ENCODE measurements around the gene INO80E.
"Not testable (repeated sequence)": the region's sequence is repeated elsewhere in the genome, so short reads cannot be mapped to it uniquely, and the experiment has no call there.

The INO80E gene

GRCh38 chr16:29995911-29996765 is at the start of gene INO80E:
Gene INO80E, plus strand, starts transcription at chr16:29996241. Its CDS starts 70 bp downstream, at chr16:29996311.
- peak; percentile 93 for DNase-seq (ENCODE audit: low read depth)

- no peak for DNase-seq (ENCODE audit: low read depth)
Observed at GRCh38 chr16:29947897-29948296, 48.1 kb upstream of the INO80E start.

DNA sequence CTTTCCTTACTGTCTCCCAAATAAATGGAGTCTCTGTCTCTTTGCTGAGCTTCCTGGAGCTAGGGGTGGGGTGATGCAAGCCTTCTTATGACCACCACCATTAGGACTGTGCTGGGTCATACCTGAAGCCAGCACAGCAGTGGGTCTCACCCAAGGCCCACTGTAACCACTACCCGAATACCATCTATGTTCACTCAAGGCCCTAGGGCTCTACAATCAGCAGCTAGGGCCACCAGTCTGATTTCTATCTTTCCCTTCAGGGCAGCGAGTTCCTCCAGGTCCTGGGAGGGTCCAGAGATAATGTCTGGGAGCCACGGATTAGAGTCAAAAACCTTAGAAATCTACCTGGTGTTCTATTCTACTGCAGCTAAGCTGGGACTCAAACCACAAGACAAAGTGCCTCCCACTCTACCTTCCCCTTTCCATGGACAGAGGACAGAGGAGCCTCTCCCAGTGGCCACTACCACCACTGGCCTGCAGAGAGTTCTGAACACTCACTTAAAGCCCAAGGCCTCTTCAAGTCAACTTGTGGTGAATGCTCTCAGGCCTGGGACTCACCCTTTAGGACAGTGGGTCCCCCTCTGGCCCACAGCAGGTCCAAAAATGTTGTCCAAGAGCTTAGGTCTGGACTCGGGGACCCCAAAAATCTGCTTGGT is 45.1 kb upstream of the INO80E start:
- DNase-seq (ENCODE audit: low read depth), result no peak

- no peak for DNase-seq (ENCODE audit: low read depth)
Observed at GRCh38 chr16:29951625-29952365, 44.2 kb upstream of the INO80E start.

DNA sequence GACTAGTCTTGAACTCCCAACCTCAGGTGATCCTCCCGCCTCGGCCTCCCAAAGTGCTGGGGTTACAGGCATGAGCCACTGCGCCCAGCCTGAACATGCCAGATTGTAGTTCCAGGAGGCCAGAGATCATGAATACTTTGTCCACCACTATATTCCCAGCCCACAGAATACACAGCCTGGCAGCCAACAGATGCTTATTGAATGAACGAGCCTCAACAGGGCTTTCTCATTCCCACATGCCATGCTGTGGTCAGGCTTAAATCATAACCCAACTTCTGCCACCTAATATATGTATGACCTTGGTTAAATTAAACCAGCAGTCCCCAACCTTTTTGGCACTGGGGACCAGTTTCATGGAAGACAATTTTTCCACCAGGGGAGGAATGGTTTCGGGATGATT is 37.3 kb upstream of the INO80E start:
- no peak for DNase-seq (ENCODE audit: low read depth)

DNA sequence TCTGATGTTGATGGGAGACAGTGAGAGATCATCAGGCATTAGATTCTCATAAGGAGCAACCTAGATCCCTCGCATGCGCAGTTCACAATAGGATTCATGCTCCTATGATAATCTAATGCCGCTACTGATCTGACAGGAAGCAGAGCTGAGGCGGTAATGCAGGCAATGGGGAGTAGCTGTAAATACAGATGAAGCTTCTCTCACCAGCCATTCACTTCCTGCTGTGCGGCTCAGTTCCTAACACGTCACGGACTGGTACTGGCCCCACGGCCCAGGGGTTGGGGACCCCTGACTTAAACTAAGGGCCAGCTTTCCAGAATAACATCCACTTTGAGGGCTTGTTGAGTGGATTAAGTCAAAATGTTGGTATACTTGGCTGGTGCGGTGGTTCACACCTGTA is 36.7 kb upstream of the INO80E start:
- DNase-seq (ENCODE audit: low read depth), result no peak

DNA sequence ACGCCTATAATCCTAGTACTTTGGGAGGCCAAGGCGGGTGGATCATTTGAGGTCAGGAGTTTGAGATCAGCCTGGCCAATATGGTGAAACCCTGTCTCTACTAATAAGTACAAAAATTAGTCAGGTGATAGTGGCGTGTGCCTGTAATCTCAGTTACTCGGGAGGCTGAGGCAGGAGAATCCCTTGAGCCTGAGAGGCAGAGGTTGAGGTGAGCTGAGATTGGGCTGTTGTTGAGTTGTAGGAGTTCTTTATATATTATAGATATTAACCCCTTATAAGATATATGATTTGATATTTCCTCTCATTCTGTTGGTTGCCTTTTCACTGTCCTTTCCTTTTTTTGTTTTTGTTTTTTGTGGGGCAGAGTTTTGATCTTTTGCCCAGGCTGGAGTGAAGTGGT is 36.2 kb upstream of the INO80E start:
- not testable (repeated sequence) for DNase-seq (ENCODE audit: low read depth)

GRCh38 chr16:29961127-29961478 is 34.9 kb upstream of the INO80E start:
- DNase-seq (ENCODE audit: low read depth), result no peak

GRCh38 chr16:29961479-29962343 is 34.3 kb upstream of the INO80E start, which contains the start of gene TMEM219:
Gene TMEM219, plus strand, starts transcription at chr16:29962079. Its CDS starts 1,065 bp downstream, at chr16:29963144.
- peak; percentile 78 for DNase-seq (ENCODE audit: low read depth)

DNA sequence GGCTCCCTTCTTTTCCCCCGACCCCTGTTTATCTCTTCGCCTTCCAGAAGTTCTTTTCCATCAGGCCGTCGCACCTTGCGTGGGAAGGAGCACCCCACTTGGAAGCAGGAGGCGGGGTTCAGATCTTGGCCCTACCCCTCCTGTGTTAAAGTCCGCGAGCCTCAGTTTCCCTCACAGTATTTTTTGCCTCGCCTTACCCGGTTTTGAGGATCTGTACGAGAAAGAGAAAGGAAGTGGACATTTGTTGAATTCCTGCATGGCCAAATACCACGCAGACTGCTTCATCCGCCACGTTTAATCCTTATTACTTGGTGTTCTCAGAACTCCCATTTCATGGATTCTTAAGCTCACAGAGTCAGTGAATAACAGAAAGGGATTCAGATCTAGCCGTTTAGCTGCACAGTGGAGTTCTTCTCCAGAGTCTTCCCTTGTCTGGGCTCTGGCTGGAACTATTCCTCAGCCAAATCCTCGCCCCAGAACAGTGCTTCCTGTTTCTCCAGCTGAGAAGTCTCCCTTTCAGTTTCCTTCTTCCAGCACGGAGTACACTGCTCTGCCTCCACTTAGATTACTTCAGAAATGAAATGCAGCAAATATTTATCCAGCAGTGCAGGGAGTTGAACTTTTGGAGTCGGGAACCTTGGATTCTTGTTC is 33.6 kb upstream of the INO80E start:
- peak; percentile 56 for DNase-seq (ENCODE audit: low read depth)

GRCh38 chr16:29963021-29963743 is 32.9 kb upstream of the INO80E start:
- DNase-seq (ENCODE audit: low read depth), result no peak

GRCh38 chr16:29968205-29968604 is 27.8 kb upstream of the INO80E start:
- no peak for DNase-seq (ENCODE audit: low read depth)

DNA sequence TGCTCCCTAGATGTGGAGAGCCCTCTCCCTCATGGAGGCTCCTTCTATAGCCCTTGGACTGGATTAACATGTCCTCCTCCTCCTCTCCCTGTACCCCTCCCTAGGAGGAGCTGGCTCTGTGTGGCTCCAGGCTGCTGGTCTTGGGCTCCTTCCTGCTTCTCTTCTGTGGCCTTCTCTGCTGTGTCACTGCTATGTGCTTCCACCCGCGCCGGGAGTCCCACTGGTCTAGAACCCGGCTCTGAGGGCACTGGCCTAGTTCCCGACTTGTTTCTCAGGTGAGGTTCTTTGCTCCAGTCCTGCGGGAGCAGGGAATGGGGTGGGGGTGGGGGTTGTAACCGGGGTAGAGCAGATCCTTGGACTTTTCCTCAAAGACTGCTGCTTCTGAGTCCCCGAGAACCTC is 24.7 kb upstream of the INO80E start:
- no peak for DNase-seq (ENCODE audit: low read depth)

DNA sequence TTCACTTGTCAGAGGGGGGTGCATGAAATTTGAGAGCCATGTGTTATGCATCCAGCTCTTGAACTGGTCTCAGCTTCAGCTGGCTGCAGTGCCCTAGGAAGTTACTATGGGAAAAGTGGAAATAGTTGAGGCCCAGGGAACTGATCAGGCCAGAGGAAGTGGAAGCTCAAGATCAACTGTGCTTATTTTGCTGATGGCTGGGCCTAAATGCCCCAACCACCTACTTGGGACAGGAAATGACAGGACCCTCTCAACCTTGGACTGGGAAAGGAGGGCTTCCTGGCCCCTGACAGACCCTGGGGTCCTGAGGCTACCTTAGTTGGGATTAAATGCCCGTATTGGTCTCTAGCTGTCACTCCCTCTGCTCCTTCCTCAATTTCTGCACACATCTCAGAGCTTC is 23.5 kb upstream of the INO80E start:
- DNase-seq (ENCODE audit: low read depth), result no peak

GRCh38 chr16:29972992-29973383 is 23.1 kb upstream of the INO80E start:
- no peak for DNase-seq (ENCODE audit: low read depth)

- peak; percentile 99 for DNase-seq (ENCODE audit: low read depth)
Observed at GRCh38 chr16:29973384-29974246, 22.4 kb upstream of the INO80E start, which contains the start of gene TAOK2. Gene TAOK2, plus strand, starts transcription at chr16:29973868. Its CDS starts 3,905 bp downstream, at chr16:29977773.

GRCh38 chr16:29974291-29975133 is 21.5 kb upstream of the INO80E start:
- DNase-seq (ENCODE audit: low read depth), result peak; percentile 23

GRCh38 chr16:29975134-29975538 is 20.9 kb upstream of the INO80E start:
- no peak for DNase-seq (ENCODE audit: low read depth)

All from iris pigment epithelial cell (primary cell).